Nephron (organoid): ENCODE measurements around the gene LCMT1.

Experiments used
- H3K27ac Mint-ChIP-seq, 3 experiments: 2 replicates each; pipeline ENCODE4 v1.8.0; 2020; ENCODE audit warnings: mixed read lengths in 3 of 3, mild to moderate bottlenecking in 2 of 3, moderate library complexity in 1 of 3
- H3K27me3 Mint-ChIP-seq: 2 replicates; pipeline ENCODE4 v1.8.0; 2021; ENCODE audit warnings: low read depth, mild to moderate bottlenecking, moderate library complexity, mixed read lengths
- H3K36me3 Mint-ChIP-seq: 2 replicates; pipeline ENCODE4 v1.8.0; 2020; ENCODE audit warnings: low read depth, mixed read lengths
- H3K4me1 Mint-ChIP-seq: 2 replicates; pipeline ENCODE4 v1.8.0; 2020; ENCODE audit warnings: mixed read lengths
- H3K4me3 Mint-ChIP-seq, 3 experiments: 2 replicates each; pipeline ENCODE4 v1.8.0; 2020; ENCODE audit warnings: mild to moderate bottlenecking in 3 of 3, mixed read lengths in 3 of 3, moderate library complexity in 2 of 3
- H3K9me3 Mint-ChIP-seq: 2 replicates; pipeline ENCODE4 v1.8.0; 2020; ENCODE audit warnings: mixed read lengths
- CTCF ChIP-seq, 3 experiments: fragments of 200-600 bp; sonication (generic); IDR thresholded peaks; one replicate each; pipeline ENCODE4 v1.5.0; 2021; ENCODE audit warnings: antibody characterized with exemption in 3 of 3; ENCODE audit not compliant: unreplicated experiment in 3 of 3

LCMT1 gene

GRCh38 chr16:25109643-25110042 lies 1.9 kb upstream of the LCMT1 start:
- Mint-ChIP-seq H3K27me3 (peaks cover 3% of the 10 kb centered on the region), H3K4me1 (peaks cover 50% of the 10 kb centered on the region), H3K27ac (no peak overlapping the region), H3K9me3 (no peaks in the 10 kb centered on the region), H3K4me3 (peak overlapping the region; percentile 43 to 87 (median 50)), H3K36me3 (peaks cover 6% of the 10 kb centered on the region)
- no peak for TF ChIP-seq CTCF (IDR thresholded peaks at IDR 0.05; ENCODE audit: unreplicated experiment in 3 of 3)

- H3K36me3 Mint-ChIP-seq, result peaks cover 13% of the 10 kb centered on the region
- peak overlapping the region in 2 of 3 experiments; percentile 3 to 16 for H3K27ac Mint-ChIP-seq
- TF ChIP-seq CTCF (IDR thresholded peaks at IDR 0.05; ENCODE audit: unreplicated experiment in 3 of 3), result no peak
- no peaks in the 10 kb centered on the region for H3K9me3 Mint-ChIP-seq
- peaks cover 3% of the 10 kb centered on the region for H3K27me3 Mint-ChIP-seq
- peak overlapping the region; percentile 81 to 87 (median 85) for H3K4me3 Mint-ChIP-seq
- H3K4me1 Mint-ChIP-seq, result peaks cover 57% of the 10 kb centered on the region
Measured at GRCh38 chr16:25110387-25110947, 1.1 kb upstream of the LCMT1 start.

- Mint-ChIP-seq H3K4me3 (peak overlapping the region; percentile 70 to 83 (median 77)), H3K36me3 (peaks cover 29% of the 10 kb centered on the region), H3K27me3 (no peaks in the 10 kb centered on the region), H3K4me1 (peaks cover 45% of the 10 kb centered on the region), H3K9me3 (no peaks in the 10 kb centered on the region), H3K27ac (no peak overlapping the region)
- TF ChIP-seq CTCF (IDR thresholded peaks at IDR 0.05; ENCODE audit: unreplicated experiment in 3 of 3), result no peak
Measured at GRCh38 chr16:25114121-25114520, 2.6 kb downstream of the LCMT1 start.

- H3K36me3 Mint-ChIP-seq, result peaks cover 29% of the 10 kb centered on the region
- peaks cover 19% of the 10 kb centered on the region for H3K4me1 Mint-ChIP-seq
- H3K27ac Mint-ChIP-seq, result peak overlapping the region in 2 of 3 experiments; percentile 18 to 23
- no peaks in the 10 kb centered on the region for H3K27me3 Mint-ChIP-seq
- H3K4me3 Mint-ChIP-seq, result no peak overlapping the region
- TF ChIP-seq CTCF (IDR thresholded peaks at IDR 0.05; ENCODE audit: unreplicated experiment in 3 of 3), result no peak
- H3K9me3 Mint-ChIP-seq, result no peaks in the 10 kb centered on the region
Measured at GRCh38 chr16:25118851-25119578, 7.5 kb downstream of the LCMT1 start.

GRCh38 chr16:25121824-25122600 lies 10.5 kb downstream of the LCMT1 start:
- Mint-ChIP-seq H3K9me3 (no peaks in the 10 kb centered on the region), H3K36me3 (peaks cover 18% of the 10 kb centered on the region), H3K4me3 (no peak overlapping the region), H3K27ac (no peak overlapping the region), H3K27me3 (no peaks in the 10 kb centered on the region), H3K4me1 (no peaks in the 10 kb centered on the region)
- no peak for TF ChIP-seq CTCF (IDR thresholded peaks at IDR 0.05; ENCODE audit: unreplicated experiment in 3 of 3)
